GM21723 (cell line): ENCODE measurements around the gene CWC27.
"Not testable (repeated sequence)": the region's sequence is repeated elsewhere in the genome, so short reads cannot be mapped to it uniquely, and the experiment has no call there.

Experiments
- ATAC-seq: cut with Tn5 transposase; IDR thresholded peaks from one replicate; pipeline ENCODE4 v1.9.1; 2021; ENCODE audit warnings: mild to moderate bottlenecking, moderate library complexity; ENCODE audit not compliant: unreplicated experiment

The CWC27 gene

GRCh38 chr5:64907399-64907798 is 138.7 kb downstream of the CWC27 start:
- not testable (repeated sequence) for ATAC-seq

GRCh38 chr5:64914396-64914795 is 145.7 kb downstream of the CWC27 start:
- no peak for ATAC-seq

GRCh38 chr5:64918083-64918482 is 149.4 kb downstream of the CWC27 start:
- ATAC-seq, result no peak

- no peak for ATAC-seq
Observed at GRCh38 chr5:64921386-64921785, 152.7 kb downstream of the CWC27 start.

- ATAC-seq, result no peak
Observed at GRCh38 chr5:64923151-64923685, 154.5 kb downstream of the CWC27 start.

- ATAC-seq, result no peak
Observed at GRCh38 chr5:64925123-64925522, 156.4 kb downstream of the CWC27 start.

- ATAC-seq, result no peak
Observed at GRCh38 chr5:64929833-64930232, 161.1 kb downstream of the CWC27 start.

GRCh38 chr5:64930672-64931318 is 162.1 kb downstream of the CWC27 start:
- no peak for ATAC-seq

GRCh38 chr5:64939422-64939771 is 170.7 kb downstream of the CWC27 start:
- ATAC-seq, result not testable (repeated sequence)

- ATAC-seq, result no peak
Observed at GRCh38 chr5:64939772-64940510, 171.2 kb downstream of the CWC27 start.

GRCh38 chr5:64942460-64942859 is 173.7 kb downstream of the CWC27 start:
- ATAC-seq, result no peak

- ATAC-seq, result no peak
Observed at GRCh38 chr5:64944868-64945267, 176.1 kb downstream of the CWC27 start.

- ATAC-seq, result no peak
Observed at GRCh38 chr5:64947031-64947430, 178.3 kb downstream of the CWC27 start.

- no peak for ATAC-seq
Observed at GRCh38 chr5:64947801-64948200, 179.1 kb downstream of the CWC27 start.

- no peak for ATAC-seq
Observed at GRCh38 chr5:64949331-64949730, 180.6 kb downstream of the CWC27 start.

GRCh38 chr5:64952951-64953673 is 184.4 kb downstream of the CWC27 start:
- no peak for ATAC-seq

- ATAC-seq, result no peak
Observed at GRCh38 chr5:64954518-64954917, 185.8 kb downstream of the CWC27 start.

GRCh38 chr5:64958757-64959391 is 190.1 kb downstream of the CWC27 start:
- no peak for ATAC-seq

GRCh38 chr5:64963278-64963677 is 194.5 kb downstream of the CWC27 start:
- no peak for ATAC-seq

GRCh38 chr5:64968591-64969110 is 199.9 kb downstream of the CWC27 start:
- no peak for ATAC-seq

GRCh38 chr5:64969578-64969977 is 200.8 kb downstream of the CWC27 start:
- no peak for ATAC-seq
